M059J (cell line): ENCODE data around the gene C5orf52. TPM values are rescaled to one million over a fixed set of nuclear protein-coding genes. Genes with fewer than 3 reads are reported as not detected.
"Not testable (repeated sequence)": the region's sequence is repeated elsewhere in the genome, so short reads cannot be mapped to it uniquely, and the experiment has no call there.

Experiments
- DNase-seq: peaks from one replicate; pipeline ENCODE4 v3.0.0-alpha.2; 2012; ENCODE audit warnings: low read depth
- total RNA-seq: library from RNA; depleted of rRNA; stranded (reverse); fragments of >200 nt; shearing (Covaris generic); gene quantifications from 2 replicates; pipeline ENCODE4 v1.2.3, GENCODE V29; 2014

C5orf52 gene
- total RNA-seq, 1 experiment from 2014 or later, result not detected

DNA sequence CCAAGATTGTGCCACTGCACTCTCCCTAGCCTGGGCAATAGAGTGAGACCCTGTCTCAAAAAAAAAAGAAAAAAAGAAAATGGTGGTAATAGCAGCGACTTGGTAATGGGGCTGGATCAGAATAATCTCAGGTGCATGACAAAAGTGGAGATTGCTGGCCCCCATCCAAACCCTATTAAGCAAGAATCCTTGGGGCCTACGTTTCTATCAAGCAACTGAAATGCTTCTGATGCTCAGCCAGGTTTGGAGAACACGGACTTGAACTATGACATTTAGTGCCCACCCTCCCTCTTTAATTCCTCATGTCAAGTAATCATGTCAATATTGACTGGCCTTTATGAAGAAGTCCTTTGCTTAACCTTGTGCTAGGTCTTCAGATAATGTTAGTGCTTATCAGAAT is 6.6 kb downstream of the C5orf52 start:
- DNase-seq, result no peak

DNA sequence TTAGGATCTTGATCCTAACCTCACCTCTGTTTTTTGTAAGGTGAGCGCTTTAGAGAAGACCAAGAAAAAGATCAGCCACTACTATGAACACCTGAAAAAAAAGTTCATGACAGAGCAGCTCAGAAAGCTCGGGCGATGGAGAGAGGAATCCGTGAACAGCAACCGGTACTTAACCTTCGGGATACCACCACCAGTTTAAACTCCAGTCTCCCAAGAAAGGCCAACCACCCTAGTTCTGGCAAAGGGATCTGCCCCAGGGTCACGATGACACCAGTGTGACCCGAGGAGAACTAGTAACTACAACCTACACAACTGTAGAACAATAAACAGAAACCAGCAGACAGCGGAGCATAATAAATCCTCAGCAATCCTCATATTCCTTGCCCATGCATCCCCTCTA is 8.5 kb downstream of the C5orf52 start:
- no peak for DNase-seq

GRCh38 chr5:157680239-157680638 is 8.9 kb downstream of the C5orf52 start:
- no peak for DNase-seq

- no peak for DNase-seq
Observed at GRCh38 chr5:157681048-157681447, 9.7 kb downstream of the C5orf52 start.

DNA sequence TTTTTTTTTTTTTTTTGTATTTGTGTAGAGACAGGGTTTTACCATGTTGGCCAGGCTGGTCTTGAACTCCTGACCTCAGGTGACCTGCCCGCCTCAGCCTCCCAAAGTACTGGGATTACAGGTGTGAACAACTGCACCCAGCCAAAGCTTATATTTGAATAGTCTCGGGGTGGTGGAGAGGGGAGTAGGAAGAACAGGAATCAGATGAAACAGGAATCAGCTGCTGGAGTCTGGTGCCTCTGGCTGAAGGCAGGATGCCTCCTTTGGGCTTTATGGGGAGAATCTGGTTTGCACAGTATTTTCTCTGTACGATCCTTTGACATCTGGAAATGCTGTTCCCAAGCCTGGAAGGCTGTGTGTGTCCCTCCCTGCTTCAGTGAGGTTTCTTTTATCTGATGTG is 10.9 kb downstream of the C5orf52 start:
- DNase-seq, result no peak

GRCh38 chr5:157686276-157687197 is 15.2 kb downstream of the C5orf52 start:
- not testable (repeated sequence) for DNase-seq

GRCh38 chr5:157687198-157687554 is 15.8 kb downstream of the C5orf52 start:
- DNase-seq, result no peak

GRCh38 chr5:157689942-157690689 is 18.8 kb downstream of the C5orf52 start:
- DNase-seq, result no peak

DNA sequence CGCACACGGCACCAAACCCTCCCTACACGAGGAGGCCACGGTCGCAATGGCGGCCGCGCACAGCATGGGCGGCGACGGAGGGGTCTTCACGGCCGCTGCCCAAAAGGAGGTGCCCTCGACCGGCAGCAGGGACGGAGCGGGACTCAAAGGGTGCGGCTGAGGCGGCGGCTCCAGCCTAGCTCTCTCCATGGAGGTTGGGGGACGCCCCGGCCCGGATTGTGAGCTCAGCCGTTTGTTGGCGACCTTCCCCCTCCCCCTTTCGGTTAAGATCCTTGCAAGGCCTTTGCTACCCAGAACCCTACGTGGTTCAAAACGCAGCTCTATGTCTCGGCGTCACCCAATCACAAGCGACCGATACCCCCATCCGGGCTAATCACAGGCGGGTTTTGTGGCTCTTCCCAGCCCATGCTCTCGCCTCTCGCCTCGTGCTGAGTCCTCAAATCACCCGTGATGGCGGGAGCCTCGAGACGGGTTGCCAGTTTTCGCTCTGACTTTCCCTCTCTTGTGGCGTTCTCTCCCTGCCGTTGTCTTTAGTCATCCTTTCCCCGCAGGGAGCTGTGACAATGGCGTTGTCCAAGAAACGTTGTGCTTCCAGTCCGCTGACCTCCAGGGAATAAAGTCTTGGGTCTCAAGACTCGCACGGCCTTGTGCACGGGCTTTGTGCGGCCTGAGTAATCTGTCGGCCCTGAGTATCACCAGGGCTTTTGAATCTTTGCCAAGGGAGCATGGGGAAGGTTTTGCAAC is 19.5 kb downstream of the C5orf52 start:
- DNase-seq, result no peak

DNA sequence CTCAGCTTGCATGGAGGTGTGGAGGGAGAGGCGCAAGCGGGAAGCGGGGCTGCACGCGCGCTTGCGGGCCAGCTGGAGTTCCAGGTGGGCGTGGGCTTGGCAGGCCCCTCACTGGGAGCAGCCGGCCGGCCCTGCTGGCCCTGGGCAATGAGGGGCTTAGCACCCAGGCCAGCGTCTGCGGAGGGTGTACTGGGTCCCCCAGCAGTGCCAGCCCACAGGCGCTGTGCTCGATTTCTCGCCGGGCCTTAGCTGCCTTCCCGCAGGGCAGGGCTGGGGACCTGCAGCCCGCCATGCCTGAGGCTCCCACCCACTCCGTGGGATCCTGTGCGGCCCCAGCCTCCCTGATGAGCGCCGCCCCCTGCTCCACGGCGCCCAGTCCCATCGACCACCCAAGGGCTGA is 22.5 kb downstream of the C5orf52 start:
- not testable (repeated sequence) for DNase-seq

DNA sequence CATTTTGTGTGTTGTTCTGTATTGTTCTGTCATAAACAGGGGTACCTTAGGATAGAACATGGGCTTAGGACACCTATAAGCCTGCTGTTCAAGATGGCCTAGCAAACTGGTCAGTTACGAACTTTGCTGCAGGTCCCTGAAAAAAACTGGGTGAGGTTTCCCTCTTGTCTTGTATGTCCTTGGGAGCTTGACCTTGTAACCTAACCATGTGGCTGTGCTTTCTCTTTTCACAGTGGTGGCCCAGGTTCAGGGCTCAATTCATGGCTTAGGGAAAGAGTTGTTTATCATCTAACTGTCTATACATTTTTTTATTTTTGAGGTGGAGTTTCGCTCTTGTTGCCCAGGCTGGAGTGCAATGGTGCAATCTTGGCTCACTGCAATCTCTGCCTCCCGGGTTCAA is 24.8 kb downstream of the C5orf52 start:
- DNase-seq, result not testable (repeated sequence)

- DNase-seq, result not testable (repeated sequence)
Observed at GRCh38 chr5:157698674-157699073, 27.3 kb downstream of the C5orf52 start.

DNA sequence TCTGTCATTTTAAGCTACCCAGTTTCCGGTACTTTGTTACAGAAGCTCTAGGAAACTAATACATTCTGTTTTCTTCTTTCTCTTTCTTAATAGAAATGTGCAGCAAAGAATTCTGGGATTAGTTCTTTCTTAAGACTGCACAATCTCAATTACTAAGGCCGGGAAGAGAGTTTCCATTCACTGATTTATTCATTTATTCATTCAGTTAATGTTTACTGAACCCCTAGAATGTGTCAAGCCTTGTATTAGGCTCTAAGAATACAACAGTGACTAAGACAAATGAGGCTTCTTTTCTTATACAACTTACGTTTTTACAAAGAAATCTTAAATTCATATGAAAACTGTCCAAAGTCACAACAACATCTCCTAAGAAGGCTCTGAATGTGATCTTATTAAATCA is 32.4 kb downstream of the C5orf52 start:
- no peak for DNase-seq

GRCh38 chr5:157708866-157709265 is 37.5 kb downstream of the C5orf52 start:
- DNase-seq, result peak; percentile 79

- DNase-seq, result peak; percentile 10
Observed at GRCh38 chr5:157709346-157709745, 38.0 kb downstream of the C5orf52 start.

GRCh38 chr5:157710431-157710830 is 39.1 kb downstream of the C5orf52 start:
- DNase-seq, result no peak

DNA sequence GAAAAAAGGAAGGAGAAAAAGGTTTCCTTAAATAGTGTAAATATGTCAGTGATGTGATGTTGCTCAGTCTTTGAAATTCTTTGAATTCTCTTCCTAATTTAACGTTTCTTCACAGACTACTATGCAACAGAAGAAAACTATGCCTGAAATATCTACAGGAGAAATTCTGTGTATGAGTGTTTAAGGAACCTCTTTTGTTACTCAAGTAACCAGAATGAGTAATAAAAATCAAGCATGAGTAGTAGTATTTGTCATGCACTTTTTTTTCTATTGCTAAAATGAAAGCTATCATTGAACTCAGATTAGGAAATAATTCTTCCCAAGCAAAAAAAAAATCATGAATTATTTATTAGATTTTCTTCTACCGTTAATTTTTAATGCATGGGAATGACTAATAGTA is 39.5 kb downstream of the C5orf52 start:
- DNase-seq, result peak; percentile 67

DNA sequence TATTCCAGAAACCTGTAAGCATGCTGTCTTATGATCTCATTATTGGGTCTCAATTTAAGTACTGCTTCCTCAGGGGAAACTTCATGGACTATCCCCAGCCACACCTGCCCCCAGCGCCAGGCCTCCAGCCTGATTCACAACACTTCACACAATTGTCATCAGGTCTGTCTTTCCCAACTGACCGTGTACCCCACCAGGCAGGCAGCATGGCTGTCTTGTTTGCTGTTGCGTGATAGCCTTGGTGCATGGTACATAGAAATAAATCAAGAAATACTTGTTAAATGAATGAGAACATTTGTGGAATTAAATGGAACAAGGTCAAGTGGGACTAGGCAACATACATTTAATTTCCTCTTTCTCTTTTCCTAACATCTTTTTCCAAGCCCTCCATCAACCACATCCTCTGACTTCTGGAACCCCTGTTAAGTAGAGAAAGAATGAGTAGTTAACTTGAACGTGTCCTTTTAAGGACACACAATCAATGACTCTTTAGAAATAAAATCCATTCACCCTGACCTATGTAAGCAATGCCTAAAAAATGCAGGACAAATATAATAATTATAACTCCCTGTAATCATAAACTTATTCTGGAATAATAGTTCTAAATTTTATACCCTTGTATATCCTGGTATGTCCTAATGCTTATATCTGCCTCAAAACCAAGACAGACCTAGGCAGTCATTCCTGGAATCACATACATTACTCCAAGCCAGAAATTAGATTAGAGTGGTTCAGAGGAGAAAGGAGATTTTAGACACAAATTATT is 42.7 kb downstream of the C5orf52 start:
- DNase-seq, result no peak

DNA sequence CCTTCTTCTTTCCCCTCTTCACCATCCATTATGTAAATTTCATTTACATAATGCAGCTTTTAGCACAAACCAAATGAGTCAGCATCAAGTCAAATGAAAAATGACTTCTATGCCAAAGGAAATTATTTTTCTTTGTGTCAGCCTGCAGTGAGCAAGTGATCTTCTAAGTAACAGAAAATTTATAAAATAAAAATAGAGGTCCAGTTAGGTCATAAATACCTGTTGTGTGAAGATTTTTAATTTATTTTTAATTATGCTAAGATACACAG is 43.2 kb downstream of the C5orf52 start:
- peak; percentile 18 for DNase-seq

DNA sequence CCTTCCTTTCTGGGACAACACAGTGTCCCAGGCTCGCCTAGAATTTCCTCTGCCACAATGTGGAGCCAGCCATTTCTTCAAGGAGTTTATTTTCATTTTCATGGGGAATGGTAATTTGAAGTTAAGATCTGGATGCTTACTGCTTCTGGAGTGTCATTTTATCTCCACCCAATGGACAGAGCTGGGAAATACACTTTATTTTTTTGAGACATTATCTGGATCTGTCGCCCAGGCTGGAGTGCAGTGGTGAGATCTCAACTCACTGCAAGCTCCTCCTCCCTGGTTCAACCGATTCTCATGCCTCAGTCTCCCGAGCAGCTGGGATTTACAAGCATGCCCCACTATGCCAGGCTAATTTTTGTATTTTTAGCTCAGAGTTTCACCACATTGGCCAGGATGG is 47.2 kb downstream of the C5orf52 start:
- DNase-seq, result peak; percentile 71

DNA sequence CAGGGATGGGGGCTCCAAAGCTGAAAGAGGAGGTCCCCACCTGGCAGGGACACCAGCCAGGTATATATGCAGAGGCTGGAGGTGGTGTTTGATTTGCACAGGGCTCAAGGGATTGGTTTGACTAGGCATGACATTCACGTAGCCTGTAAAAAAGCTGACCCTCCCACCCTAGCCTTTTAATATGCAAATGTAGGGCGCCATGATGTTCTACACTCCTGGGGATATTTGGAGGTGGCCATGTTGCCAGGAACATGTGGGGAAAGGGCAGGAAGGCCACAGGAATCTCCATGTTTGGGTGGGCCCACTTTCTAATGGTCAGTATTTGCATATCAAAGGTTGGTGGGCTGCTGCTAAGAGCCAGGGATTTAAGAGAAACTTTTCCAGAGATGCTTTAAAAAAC is 47.9 kb downstream of the C5orf52 start:
- no peak for DNase-seq

DNA sequence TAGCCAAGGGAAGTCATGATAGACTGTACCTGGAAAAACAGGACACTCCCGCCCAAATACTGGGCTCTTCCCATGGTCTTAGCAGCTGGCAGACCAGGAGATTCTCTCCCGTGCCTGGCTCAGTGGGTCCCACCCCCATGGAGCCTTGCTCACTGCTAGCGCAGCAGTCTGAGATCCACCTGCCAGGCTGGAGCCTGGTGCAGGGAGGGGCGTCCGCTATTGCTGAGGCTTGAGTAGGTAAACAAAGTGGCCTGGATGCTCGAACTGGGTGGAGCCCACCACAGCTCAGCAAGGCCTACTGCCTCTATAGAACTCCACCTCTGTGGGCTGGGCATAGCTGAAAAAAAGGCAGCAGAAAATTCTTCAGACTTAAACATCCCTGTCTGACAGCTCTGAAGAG is 49.8 kb downstream of the C5orf52 start:
- DNase-seq, result no peak
